Brain microvascular endothelial cell (primary cell): ENCODE measurements around the gene KDM2B.

ENCODE experiments used
- DNase-seq: peaks from one replicate; pipeline ENCODE4 v3.0.0-alpha.2; 2020
- H3K27ac ChIP-seq: fragments of 250-450 bp; sonication (Bioruptor Pico); 2 replicates; pipeline ENCODE4 v1.5.1; 2020; ENCODE audit warnings: mild to moderate bottlenecking, moderate library complexity
- H3K27me3 ChIP-seq: fragments of 250-450 bp; sonication (Bioruptor Pico); replicated peaks from 2 replicates; pipeline ENCODE4 v1.5.1; 2020; ENCODE audit warnings: mild to moderate bottlenecking
- H3K36me3 ChIP-seq: fragments of 250-450 bp; sonication (Bioruptor Pico); replicated peaks from 2 replicates; pipeline ENCODE4 v1.5.1; 2020; ENCODE audit warnings: mild to moderate bottlenecking
- H3K4me3 ChIP-seq: 2 replicates; pipeline ENCODE4 v1.5.1; 2011; ENCODE audit warnings: low read depth, mild to moderate bottlenecking, control low read depth, low read length, moderate library complexity
- in situ Hi-C: cut with HindIII; loops from 2 replicates; pipeline ENCODE4 v1.10.0; 2017; ENCODE audit warnings: low sequenced_read_pairs, low pct_ligation_motif_present
- TF ChIP-seq, protein P1 (sequence below): IDR thresholded peaks from 2 replicates; pipeline ENCODE4 v1.5.1; 2011; ENCODE audit warnings: low read depth, mild to moderate bottlenecking, moderate library complexity, low read length, control low read depth, inconsistent platforms; ENCODE audit errors: missing control alignments

The KDM2B gene

DNA sequence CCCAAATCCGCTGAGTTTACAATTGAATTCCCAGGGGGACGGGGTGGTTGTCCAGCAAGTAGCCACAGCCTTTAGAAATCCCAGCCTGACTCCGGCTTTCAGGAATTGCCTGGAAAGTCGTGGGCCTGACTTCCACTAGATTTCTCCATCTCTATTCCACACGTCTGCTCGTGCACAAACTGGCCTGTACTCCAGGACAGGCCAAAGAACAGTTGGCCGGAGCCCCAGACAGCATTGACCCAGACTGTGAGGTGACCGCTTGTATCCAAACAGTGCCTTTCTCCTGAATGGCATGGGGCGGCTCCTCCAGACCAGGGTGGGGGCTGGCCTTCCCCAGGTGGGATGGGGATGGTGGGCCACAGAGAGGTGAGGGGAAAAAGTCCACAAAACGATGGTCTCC is 62.2 kb downstream of the KDM2B start:
- no peaks in the 10 kb centered on the region for H3K36me3 ChIP-seq
- in situ Hi-C loops = no loop called here
- H3K27me3 ChIP-seq = no peaks in the 10 kb centered on the region

DNA sequence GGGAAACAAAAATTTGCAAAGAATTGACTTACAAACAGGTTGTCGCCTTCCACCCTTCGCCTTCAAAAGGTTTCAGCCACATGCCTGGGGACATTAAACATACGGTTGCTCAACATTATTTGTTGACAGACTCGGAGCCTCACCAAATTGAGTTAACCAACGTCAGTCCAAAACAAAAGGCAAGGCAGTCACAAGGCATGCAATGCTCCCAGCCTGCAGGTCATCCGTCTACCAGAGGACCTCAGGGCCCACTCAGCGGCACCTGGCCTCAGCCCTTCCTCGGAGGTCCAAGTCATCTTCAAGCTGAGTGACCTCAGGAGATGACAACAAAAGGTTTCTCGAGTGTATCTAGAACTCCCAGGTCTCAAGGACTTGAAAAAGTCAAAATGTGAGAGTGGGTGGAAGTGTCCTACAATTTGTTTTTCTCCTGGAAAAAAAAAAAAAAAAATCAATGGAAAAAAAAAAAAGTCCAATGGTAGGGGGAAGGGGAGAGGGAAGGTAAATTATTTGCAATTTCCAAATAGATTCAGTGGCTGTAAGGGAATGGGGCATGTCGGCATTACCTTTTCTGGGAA is 64.3 kb downstream of the KDM2B start:
- no peaks in the 10 kb centered on the region for H3K36me3 ChIP-seq
- in situ Hi-C loops = no loop called here
- no peak for DNase-seq
- no peak overlapping the region for H3K27ac ChIP-seq
- H3K27me3 ChIP-seq = no peaks in the 10 kb centered on the region
- H3K4me3 ChIP-seq = no peak overlapping the region
- TF ChIP-seq, protein P1, sequence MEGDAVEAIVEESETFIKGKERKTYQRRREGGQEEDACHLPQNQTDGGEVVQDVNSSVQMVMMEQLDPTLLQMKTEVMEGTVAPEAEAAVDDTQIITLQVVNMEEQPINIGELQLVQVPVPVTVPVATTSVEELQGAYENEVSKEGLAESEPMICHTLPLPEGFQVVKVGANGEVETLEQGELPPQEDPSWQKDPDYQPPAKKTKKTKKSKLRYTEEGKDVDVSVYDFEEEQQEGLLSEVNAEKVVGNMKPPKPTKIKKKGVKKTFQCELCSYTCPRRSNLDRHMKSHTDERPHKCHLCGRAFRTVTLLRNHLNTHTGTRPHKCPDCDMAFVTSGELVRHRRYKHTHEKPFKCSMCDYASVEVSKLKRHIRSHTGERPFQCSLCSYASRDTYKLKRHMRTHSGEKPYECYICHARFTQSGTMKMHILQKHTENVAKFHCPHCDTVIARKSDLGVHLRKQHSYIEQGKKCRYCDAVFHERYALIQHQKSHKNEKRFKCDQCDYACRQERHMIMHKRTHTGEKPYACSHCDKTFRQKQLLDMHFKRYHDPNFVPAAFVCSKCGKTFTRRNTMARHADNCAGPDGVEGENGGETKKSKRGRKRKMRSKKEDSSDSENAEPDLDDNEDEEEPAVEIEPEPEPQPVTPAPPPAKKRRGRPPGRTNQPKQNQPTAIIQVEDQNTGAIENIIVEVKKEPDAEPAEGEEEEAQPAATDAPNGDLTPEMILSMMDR = no peak

More for the DNA sequence above, 62.2 kb downstream of the KDM2B start:
- TF ChIP-seq, protein P1 = no peak
- no peak for DNase-seq
- no peak overlapping the region for H3K27ac ChIP-seq
- no peak overlapping the region for H3K4me3 ChIP-seq

DNA sequence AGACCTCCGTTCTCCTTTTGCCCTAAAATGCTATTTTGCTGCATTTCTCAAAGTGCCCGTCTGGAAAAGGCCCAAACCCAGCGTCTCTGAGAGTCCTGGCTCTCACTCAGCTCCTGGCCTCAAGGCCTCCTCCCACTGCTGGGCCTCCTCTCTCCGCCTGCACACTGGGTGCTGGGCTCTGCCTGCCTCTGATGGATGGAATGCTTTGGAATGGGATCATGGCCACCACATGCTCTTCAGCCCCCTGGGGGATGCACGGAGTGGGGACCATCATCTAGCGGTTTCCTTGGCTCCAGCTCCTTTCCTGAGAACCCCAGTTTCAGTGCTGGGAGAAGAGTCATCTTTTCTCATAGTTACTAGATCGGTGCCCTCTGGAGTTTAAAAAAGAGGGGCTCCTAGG is 65.2 kb downstream of the KDM2B start:
- H3K36me3 ChIP-seq = no peaks in the 10 kb centered on the region
- H3K27ac ChIP-seq = no peak overlapping the region
- no peak for DNase-seq
- H3K27me3 ChIP-seq = no peaks in the 10 kb centered on the region
- no peak overlapping the region for H3K4me3 ChIP-seq
- in situ Hi-C loops = no loop called here
- TF ChIP-seq, protein P1 = no peak

DNA sequence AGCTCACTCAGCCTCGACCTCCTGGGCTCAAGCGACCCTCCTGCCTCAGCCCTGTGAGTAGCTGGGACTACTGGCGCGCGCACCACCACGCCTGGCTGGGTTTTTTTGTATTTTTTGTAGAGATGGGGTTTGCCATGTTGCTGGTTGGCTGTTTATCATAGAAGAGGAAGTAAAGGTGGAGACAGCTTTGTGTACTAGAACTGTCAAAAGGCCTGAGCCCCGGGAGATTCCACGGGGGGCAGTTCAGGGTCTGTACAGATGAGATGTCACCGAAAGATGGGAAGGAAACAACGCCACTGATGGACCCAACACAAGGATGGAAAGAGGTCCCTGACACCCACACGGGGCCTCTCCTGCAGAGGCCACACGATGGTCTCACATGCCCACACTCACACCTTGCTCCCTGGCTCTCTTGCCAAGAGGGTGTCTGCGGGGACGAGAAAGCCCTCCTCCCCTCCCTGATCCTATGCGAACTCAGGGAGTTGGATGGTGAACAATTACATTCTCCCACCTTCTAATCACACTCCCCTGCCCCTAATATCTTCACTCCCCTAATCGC is 66.6 kb downstream of the KDM2B start:
- DNase-seq = no peak
- no peaks in the 10 kb centered on the region for H3K27me3 ChIP-seq
- TF ChIP-seq, protein P1 = no peak
- no peaks in the 10 kb centered on the region for H3K36me3 ChIP-seq
- H3K27ac ChIP-seq = no peak overlapping the region
- in situ Hi-C loops = no loop called here
- H3K4me3 ChIP-seq = no peak overlapping the region

DNA sequence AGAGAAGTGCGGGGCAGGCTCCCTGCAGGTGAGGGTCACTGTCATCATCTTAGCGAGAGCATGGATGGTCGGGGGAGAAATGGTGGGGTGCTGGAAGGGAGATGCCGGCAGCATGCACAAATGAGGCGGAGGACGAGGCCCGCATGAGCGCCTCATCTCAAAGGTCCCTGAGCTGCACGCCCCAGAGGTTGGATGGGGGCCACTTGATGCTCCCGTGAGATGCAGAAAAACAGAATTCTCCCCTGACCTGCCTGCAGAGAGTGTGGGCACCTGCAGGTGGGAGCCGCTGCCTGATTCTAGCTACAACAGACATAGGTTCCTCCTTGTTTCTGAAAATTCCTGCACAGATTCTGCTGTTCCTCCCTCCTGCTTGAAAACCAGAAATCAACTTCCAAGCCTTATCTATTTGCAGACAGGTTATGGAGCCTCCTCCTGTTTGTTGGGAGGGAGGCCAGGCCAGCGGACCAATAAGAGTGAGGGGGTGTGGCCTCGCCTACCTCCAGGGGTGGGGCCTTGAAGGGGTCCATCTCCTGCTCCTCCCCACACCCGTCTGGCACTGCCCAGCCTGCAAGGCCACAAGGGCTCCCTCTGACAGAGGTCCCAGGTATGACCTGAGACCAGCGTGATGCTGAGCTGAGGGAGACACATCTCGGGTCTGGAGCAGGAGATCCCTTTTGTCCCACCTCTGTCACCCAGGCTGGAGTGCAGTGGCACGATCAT is 67.2 kb downstream of the KDM2B start:
- in situ Hi-C loops = no loop called here
- DNase-seq = no peak
- Histone ChIP-seq H3K36me3 (no peaks in the 10 kb centered on the region), H3K27ac (no peak overlapping the region), H3K4me3 (no peak overlapping the region), H3K27me3 (no peaks in the 10 kb centered on the region)
- TF ChIP-seq, protein P1 = no peak
